PC-3 (cell line): ENCODE data around the gene TRDMT1.

Experiments used
- EZH2 ChIP-seq: fragments of 300-600 bp; sonication (generic); IDR thresholded peaks from one replicate; pipeline ENCODE4 v1.6.1; 2017; ENCODE audit warnings: antibody characterized with exemption, mild to moderate bottlenecking, low read length; ENCODE audit not compliant: unreplicated experiment
- EZH2phosphoT487 ChIP-seq: fragments of 300-600 bp; sonication (generic); IDR thresholded peaks from 2 replicates; pipeline ENCODE4 v1.6.1; 2018; ENCODE audit warnings: mild to moderate bottlenecking, antibody characterized with exemption, low read length, borderline replicate concordance
- TF ChIP-seq, protein P1 (sequence below): fragments of 300-600 bp; sonication (generic); conservative IDR thresholded peaks from 2 replicates; pipeline ENCODE4 v1.5.1; 2017; ENCODE audit warnings: antibody characterized with exemption, low read depth, mild to moderate bottlenecking, low read length

DNA sequence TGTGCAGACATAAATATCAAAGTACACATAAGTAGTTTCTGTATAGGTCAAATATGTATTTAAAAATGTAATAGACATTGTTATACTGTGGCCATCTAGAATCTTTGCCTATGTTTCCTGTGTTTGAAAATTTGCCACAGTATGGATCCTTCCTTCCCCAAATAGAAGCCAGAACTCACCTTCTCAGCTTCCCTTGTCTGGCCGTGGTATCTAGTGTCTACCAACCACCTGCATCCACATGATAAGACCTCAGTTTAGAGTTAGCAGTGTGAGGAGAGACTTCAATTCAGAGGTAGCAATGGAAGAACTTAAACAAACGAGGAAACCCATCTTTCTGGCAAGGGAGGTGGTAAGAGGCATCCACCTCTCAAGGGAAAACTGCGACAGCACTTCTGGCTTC lies 4.9 kb downstream of the TRDMT1 start:
- TF ChIP-seq, protein P1, sequence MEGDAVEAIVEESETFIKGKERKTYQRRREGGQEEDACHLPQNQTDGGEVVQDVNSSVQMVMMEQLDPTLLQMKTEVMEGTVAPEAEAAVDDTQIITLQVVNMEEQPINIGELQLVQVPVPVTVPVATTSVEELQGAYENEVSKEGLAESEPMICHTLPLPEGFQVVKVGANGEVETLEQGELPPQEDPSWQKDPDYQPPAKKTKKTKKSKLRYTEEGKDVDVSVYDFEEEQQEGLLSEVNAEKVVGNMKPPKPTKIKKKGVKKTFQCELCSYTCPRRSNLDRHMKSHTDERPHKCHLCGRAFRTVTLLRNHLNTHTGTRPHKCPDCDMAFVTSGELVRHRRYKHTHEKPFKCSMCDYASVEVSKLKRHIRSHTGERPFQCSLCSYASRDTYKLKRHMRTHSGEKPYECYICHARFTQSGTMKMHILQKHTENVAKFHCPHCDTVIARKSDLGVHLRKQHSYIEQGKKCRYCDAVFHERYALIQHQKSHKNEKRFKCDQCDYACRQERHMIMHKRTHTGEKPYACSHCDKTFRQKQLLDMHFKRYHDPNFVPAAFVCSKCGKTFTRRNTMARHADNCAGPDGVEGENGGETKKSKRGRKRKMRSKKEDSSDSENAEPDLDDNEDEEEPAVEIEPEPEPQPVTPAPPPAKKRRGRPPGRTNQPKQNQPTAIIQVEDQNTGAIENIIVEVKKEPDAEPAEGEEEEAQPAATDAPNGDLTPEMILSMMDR, result no peak
- TF ChIP-seq EZH2 (no peak), EZH2phosphoT487 (no peak)
